ENCODE measurements around the gene RERE. TPM values are rescaled to one million over a fixed set of nuclear protein-coding genes. Genes with fewer than 3 reads are reported as not detected.

The RERE gene
- total RNA-seq, 2 donors from 2014 or later, result 207 to 322 TPM

DNA sequence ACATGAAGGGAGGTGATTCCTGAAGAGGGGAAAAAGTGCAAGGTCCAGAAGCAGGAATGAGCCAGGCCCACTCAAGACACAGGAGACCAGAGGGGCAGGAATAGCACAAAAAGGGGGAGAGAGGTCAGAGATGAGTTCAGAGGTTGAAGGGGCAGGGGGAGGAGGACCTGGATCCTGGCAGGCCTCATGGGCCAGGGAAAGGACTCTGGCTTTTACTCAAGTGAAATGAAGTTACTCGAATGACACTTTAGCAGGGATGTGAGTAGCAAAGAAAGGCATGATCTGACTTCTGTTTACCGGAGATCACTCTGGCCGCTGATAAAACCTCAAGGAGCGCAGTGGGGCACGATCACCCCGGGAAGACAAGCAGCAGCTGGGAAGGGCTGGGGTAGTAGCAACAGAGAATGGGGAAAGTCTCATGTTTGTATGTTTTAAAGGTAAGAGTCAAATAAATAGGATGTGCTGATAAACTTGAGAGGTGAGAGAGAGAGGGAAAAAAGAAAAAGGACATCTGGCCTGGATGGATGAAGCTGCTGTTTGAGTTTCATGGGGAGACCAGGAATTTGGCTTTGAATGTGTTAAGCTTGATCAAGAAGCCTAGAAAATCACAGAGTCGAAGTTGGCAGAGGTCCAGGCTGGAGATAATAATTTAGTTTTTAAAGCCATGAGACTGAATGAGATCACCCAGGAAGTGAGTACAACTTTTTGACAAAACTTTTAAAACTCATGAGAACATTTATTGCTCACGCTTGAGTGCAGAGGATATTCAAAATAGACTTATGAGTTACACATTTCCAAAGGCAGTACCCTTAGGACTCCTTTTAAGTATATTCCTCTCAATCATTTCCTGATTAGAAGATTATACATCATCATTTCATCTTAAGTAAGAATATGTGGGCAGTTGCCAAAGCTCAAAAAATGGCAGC, 156.0 kb downstream of the RERE start:
- WGBS, result 30% methylated on average over 8 of the region's 8 CpGs
- Histone ChIP-seq H3K4me1 (replicated peaks) (peaks cover 10% of the 10 kb centered on the region), H3K4me3 (no peak overlapping the region), H3K27me3 (replicated peaks; ENCODE audit: insufficient read depth) (no peaks in the 10 kb centered on the region), H3K36me3 (no peaks in the 10 kb centered on the region), H3K9me3 (no peaks in the 10 kb centered on the region), H3K27ac (peak overlapping the region in 1 of 2 donors; percentile 16)
- intact Hi-C loops (cut with DNase I), result no loop called here
- DNase-seq (ENCODE audit: low spot score), result no peak
- no peak for TF ChIP-seq POLR2AphosphoS5 (IDR thresholded peaks at IDR 0.05)
- TF ChIP-seq, protein P1, sequence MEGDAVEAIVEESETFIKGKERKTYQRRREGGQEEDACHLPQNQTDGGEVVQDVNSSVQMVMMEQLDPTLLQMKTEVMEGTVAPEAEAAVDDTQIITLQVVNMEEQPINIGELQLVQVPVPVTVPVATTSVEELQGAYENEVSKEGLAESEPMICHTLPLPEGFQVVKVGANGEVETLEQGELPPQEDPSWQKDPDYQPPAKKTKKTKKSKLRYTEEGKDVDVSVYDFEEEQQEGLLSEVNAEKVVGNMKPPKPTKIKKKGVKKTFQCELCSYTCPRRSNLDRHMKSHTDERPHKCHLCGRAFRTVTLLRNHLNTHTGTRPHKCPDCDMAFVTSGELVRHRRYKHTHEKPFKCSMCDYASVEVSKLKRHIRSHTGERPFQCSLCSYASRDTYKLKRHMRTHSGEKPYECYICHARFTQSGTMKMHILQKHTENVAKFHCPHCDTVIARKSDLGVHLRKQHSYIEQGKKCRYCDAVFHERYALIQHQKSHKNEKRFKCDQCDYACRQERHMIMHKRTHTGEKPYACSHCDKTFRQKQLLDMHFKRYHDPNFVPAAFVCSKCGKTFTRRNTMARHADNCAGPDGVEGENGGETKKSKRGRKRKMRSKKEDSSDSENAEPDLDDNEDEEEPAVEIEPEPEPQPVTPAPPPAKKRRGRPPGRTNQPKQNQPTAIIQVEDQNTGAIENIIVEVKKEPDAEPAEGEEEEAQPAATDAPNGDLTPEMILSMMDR (IDR thresholded peaks at IDR 0.05), result no peak
- no peak for TF ChIP-seq POLR2A (IDR thresholded peaks at IDR 0.05)

DNA sequence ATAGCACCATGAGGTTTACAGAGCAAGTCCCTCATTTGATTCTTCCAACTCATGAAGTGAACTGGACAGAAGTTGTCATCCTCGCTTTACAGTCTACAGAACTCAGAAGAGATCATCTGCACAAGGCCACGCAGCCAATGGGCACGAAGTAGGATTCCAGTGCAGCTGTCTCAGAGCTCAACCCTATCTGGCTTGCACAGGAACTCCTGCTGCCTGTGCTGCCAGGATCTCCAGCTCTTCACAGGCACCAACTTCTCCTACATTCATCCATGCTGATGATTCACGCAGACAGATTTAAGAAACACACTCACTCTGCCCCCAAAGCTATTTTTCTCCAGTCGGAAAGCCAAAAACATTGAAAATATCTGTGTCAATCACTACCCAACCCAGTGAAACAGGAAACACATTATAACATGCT, 157.0 kb downstream of the RERE start:
- H3K9me3 ChIP-seq, result no peaks in the 10 kb centered on the region
- no peaks in the 10 kb centered on the region for H3K27me3 ChIP-seq (replicated peaks; ENCODE audit: insufficient read depth)
- TF ChIP-seq, protein P1 (IDR thresholded peaks at IDR 0.05), result no peak
- TF ChIP-seq POLR2AphosphoS5 (IDR thresholded peaks at IDR 0.05), result no peak
- TF ChIP-seq POLR2A (IDR thresholded peaks at IDR 0.05), result no peak
- peaks cover 6% of the 10 kb centered on the region for H3K4me1 ChIP-seq (replicated peaks)
- no peaks in the 10 kb centered on the region for H3K36me3 ChIP-seq
- no peak overlapping the region for H3K4me3 ChIP-seq
- no peak overlapping the region for H3K27ac ChIP-seq
- intact Hi-C loops (cut with DNase I), result no loop called here
- WGBS, result 29% methylated on average over 5 of the region's 5 CpGs
- peak; percentile 6 for DNase-seq (ENCODE audit: low spot score)

DNA sequence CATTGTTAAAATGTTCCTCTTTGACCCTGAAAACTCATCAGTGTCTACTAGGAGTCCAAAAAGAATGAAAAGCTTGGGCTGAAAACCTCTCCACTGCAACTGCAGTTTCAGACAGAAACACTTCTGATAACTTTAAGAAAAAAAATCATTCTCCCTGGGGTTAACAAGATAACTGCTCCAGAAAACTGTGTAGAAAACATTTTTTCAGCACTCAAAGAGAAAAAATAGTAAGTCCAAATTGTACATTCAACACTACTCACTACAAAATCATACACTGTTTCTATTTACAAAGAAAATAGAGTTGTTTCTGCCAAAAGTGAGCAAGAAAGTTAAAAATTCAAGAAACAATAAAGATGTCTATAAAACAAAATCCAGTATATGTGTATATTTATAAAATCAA, 157.8 kb downstream of the RERE start:
- Histone ChIP-seq H3K27me3 (replicated peaks; ENCODE audit: insufficient read depth) (no peaks in the 10 kb centered on the region), H3K9me3 (no peaks in the 10 kb centered on the region), H3K36me3 (no peaks in the 10 kb centered on the region), H3K4me1 (replicated peaks) (peaks cover 6% of the 10 kb centered on the region), H3K4me3 (no peak overlapping the region), H3K27ac (no peak overlapping the region)
- intact Hi-C loops (cut with DNase I), result no loop called here
- TF ChIP-seq POLR2A (IDR thresholded peaks at IDR 0.05), result no peak
- no peak for TF ChIP-seq POLR2AphosphoS5 (IDR thresholded peaks at IDR 0.05)
- TF ChIP-seq, protein P1 (IDR thresholded peaks at IDR 0.05), result no peak
- no peak for DNase-seq (ENCODE audit: low spot score)

DNA sequence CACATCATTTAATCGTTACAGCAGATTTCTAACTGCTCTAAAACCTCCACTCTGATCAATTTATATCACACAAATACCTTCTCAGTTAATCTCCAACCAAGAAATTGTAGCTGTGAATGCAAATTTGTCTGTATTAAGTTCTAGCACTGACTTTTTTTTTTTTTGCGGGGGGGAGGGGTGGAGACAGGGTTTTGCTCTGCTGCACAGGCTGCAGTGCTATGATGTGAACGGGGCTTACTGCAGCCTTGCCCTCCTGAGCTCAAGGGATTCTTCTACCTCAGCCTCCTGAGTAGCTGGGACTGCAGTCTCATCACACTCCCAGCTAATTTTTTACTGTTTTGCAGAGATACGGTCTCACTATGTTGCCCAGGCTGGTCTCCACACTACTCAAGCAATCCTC, 163.6 kb downstream of the RERE start:
- no peak for DNase-seq (ENCODE audit: low spot score)

More for the DNA sequence above, 163.6 kb downstream of the RERE start:
- TF ChIP-seq POLR2AphosphoS5 (IDR thresholded peaks at IDR 0.05), result no peak
- TF ChIP-seq, protein P1 (IDR thresholded peaks at IDR 0.05), result no peak
- TF ChIP-seq POLR2A (IDR thresholded peaks at IDR 0.05), result no peak
- no peak overlapping the region for H3K27ac ChIP-seq
- H3K4me1 ChIP-seq (replicated peaks), result peaks cover 2% of the 10 kb centered on the region
- intact Hi-C loops (cut with DNase I), result no loop called here
- no peaks in the 10 kb centered on the region for H3K27me3 ChIP-seq (replicated peaks; ENCODE audit: insufficient read depth)
- WGBS, result 94% methylated on average over 4 of the region's 4 CpGs
- H3K4me3 ChIP-seq, result no peak overlapping the region
- no peaks in the 10 kb centered on the region for H3K36me3 ChIP-seq
- no peaks in the 10 kb centered on the region for H3K9me3 ChIP-seq
